Adrenal gland (tissue), 12 donors: ENCODE data around the gene PRKG1. TPM values are rescaled to one million over a fixed set of nuclear protein-coding genes. Genes with fewer than 3 reads are reported as not detected.

ENCODE experiments used
- DNase-seq, 7 donors: peaks; one replicate each; pipeline ENCODE4 v3.0.0-alpha.2; 2019 to 2020
- H3K27ac ChIP-seq, 5 donors: fragments of 200-600 bp; sonication (generic) in 4 of 5; 1 replicate in 3 of 5; 2 replicates in 2 of 5; pipeline versions ENCODE4 v1.5.1 to v1.8.0; 2016 to 2020; ENCODE audit warnings: mild to moderate bottlenecking in 1 of 5
- H3K27me3 ChIP-seq: fragments of 200-600 bp; 2 replicates; pipeline ENCODE4 v1.8.0; 2021
- H3K36me3 ChIP-seq, 2 donors: fragments of 200-600 bp; replicated peaks in 1 of 2; 1 replicate in 1 of 2; 2 replicates in 1 of 2; pipeline versions ENCODE4 v1.5.1 to v1.8.0; 2018 to 2022
- H3K4me1 ChIP-seq, 2 donors: fragments of 200-600 bp; replicated peaks in 1 of 2; 1 replicate in 1 of 2; 2 replicates in 1 of 2; pipeline versions ENCODE4 v1.5.1 to v1.8.0; 2018 to 2021
- H3K4me3 ChIP-seq, 4 donors: fragments of 200-600 bp; sonication (generic) in 3 of 4; one replicate each; pipeline ENCODE4 v1.5.1; 2016 to 2018
- H3K9me3 ChIP-seq, 3 donors: fragments of 200-600 bp; sonication (generic) in 1 of 3; replicated peaks in 1 of 3; 1 replicate in 2 of 3; 2 replicates in 1 of 3; pipeline versions ENCODE4 v1.5.1 to v1.8.0; 2016 to 2021
- POLR2A ChIP-seq, 2 donors: fragments of 450-650 bp; IDR thresholded peaks; one replicate each; pipeline ENCODE4 v1.6.1; 2017; ENCODE audit warnings: antibody characterized with exemption in 2 of 2, mild to moderate bottlenecking in 2 of 2, moderate library complexity in 1 of 2
- WGBS, 4 donors: extraction: QIAGEN DNeasy Blood & Tissue Kit in 2 of 4; methylation state at CpG; one replicate each; pipeline versions ENCODE4 v1.1.5 to v1.1.7; 2013 to 2017; 5-methylcytosine and 5-hydroxymethylcytosine counted together
- intact Hi-C, 2 donors: fragments of 100-400 bp; cut with DNase I; formaldehyde crosslinking; loops; one replicate each; pipeline versions ENCODE4 v1.14.1 to v1.15.0; 2022 to 2023
- polyA plus RNA-seq, 3 donors: library from polyadenylated mRNA; stranded (reverse); fragments of 200-250 nt in 2 of 3; fragments of 350-450 nt in 1 of 3; fragmentation: Illumina TruSeq in 1 of 3; extraction: RNeasy Lipid Tissue Mini Kit (QIAGEN cat#74804) in 1 of 3; gene quantifications; one replicate each; pipeline ENCODE4 v1.2.3, GENCODE V29; 2013 to 2014
- total RNA-seq, 9 donors: library from RNA; depleted of rRNA in 4 of 9; stranded (reverse); fragments of >200 nt in 4 of 9; fragments of 120-200 nt in 1 of 9; fragmentation: NEBNext Ultra II Directional in 1 of 9; extraction: Animal tissue kit (Norgen Biotek cat#: 25700) in 1 of 9; gene quantifications; one replicate each; pipeline versions ENCODE4 v1.1.0 to v1.2.4, GENCODE V29; 2013 to 2023
- TF ChIP-seq, protein P1 (sequence below), 6 experiments: fragments of 450-650 bp in 4 of 6; fragments of 200-600 bp in 2 of 6; sonication (generic) in 1 of 6; IDR thresholded peaks; 1 replicate in 5 of 6; 2 replicates in 1 of 6; pipeline versions ENCODE4 v1.5.1 to v1.8.0; 2016 to 2021; ENCODE audit warnings: antibody characterized with exemption in 6 of 6, mild to moderate bottlenecking in 2 of 6, moderate library complexity in 1 of 6
- donor health status: healthy with polysubstance abuse.
- donor health status: Bipolar disorder and iron deficiency.
- donor health status: DM: yes; HTN: yes; CAD: no.
- donor health status: DM: no; HTN: no; CAD: no.
- donor health status: DM: no; HTN: no; CAD: no.
- donor health status: DM: yes; HTN: yes; CAD: no.

The PRKG1 gene
- total and polyA plus RNA-seq, 12 donors, result 6.9 to 104 (median 29.7) TPM

DNA sequence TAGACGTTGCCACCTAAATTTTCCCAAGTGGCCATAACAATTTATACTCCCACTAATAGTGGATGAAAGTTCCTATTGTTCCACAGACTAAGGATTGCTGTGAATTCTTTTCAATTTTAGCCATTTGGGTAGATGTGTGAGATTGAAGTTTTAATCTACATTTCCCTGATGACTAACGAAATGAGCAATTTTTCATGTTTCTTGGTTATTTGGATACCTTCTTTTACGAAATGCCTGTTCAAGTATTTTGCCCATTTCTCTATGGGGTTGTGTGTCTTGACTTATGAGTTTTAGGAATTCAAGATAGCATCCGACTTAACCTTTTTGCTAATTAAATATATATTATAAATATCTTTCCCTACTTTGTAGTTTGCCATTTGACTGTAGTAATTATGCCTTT, 16.4 kb upstream of the PRKG1 start:
- no peaks in the 10 kb centered on the region for H3K36me3 ChIP-seq
- WGBS, 4 donors, result 79 to 87% (median 81%) methylated on average over 4 of the region's 4 CpGs
- TF ChIP-seq, protein P1, sequence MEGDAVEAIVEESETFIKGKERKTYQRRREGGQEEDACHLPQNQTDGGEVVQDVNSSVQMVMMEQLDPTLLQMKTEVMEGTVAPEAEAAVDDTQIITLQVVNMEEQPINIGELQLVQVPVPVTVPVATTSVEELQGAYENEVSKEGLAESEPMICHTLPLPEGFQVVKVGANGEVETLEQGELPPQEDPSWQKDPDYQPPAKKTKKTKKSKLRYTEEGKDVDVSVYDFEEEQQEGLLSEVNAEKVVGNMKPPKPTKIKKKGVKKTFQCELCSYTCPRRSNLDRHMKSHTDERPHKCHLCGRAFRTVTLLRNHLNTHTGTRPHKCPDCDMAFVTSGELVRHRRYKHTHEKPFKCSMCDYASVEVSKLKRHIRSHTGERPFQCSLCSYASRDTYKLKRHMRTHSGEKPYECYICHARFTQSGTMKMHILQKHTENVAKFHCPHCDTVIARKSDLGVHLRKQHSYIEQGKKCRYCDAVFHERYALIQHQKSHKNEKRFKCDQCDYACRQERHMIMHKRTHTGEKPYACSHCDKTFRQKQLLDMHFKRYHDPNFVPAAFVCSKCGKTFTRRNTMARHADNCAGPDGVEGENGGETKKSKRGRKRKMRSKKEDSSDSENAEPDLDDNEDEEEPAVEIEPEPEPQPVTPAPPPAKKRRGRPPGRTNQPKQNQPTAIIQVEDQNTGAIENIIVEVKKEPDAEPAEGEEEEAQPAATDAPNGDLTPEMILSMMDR (IDR thresholded peaks at IDR 0.05), result no peak
- TF ChIP-seq POLR2A (IDR thresholded peaks at IDR 0.05), result no peak
- no peak overlapping the region for H3K4me3 ChIP-seq
- H3K9me3 ChIP-seq, result no peaks in the 10 kb centered on the region
- H3K4me1 ChIP-seq, result no peaks in the 10 kb centered on the region
- intact Hi-C loops, result no loop called here
- DNase-seq, result no peak
- H3K27me3 ChIP-seq, result no peaks in the 10 kb centered on the region
- no peak overlapping the region for H3K27ac ChIP-seq

DNA sequence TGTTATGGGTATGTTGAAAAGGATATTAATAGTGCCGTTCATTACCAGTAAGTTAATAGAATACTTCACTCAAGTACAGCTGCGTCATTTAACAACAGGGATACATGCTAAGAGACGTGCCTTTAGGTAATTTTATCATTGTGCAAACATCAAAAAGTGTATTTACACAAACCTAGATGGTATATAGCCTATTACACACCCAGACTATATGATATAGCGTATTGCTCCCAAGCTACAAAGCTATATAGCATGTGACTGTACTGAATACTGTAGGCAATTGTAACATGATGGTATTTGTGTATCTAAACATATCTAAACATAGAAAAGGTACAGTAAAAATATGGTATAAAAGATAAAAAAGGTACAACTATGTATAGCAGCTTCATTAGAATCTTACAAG, 11.1 kb upstream of the PRKG1 start:
- TF ChIP-seq POLR2A (IDR thresholded peaks at IDR 0.05), result no peak
- TF ChIP-seq, protein P1 (IDR thresholded peaks at IDR 0.05), result no peak
- Histone ChIP-seq H3K4me1 (no peaks in the 10 kb centered on the region), H3K36me3 (no peaks in the 10 kb centered on the region), H3K9me3 (no peaks in the 10 kb centered on the region), H3K27me3 (no peaks in the 10 kb centered on the region), H3K4me3 (no peak overlapping the region), H3K27ac (no peak overlapping the region)
- intact Hi-C loops, result loop anchor here in 1 of 2 donors (10.0 kb wide), 2 partner anchors 362 to 1152 kb away; no protein-coding TSS in a partner anchor
- WGBS, 4 donors, result 73 to 84% (median 79%) methylated on average over 4 of the region's 4 CpGs
- no peak for DNase-seq

DNA sequence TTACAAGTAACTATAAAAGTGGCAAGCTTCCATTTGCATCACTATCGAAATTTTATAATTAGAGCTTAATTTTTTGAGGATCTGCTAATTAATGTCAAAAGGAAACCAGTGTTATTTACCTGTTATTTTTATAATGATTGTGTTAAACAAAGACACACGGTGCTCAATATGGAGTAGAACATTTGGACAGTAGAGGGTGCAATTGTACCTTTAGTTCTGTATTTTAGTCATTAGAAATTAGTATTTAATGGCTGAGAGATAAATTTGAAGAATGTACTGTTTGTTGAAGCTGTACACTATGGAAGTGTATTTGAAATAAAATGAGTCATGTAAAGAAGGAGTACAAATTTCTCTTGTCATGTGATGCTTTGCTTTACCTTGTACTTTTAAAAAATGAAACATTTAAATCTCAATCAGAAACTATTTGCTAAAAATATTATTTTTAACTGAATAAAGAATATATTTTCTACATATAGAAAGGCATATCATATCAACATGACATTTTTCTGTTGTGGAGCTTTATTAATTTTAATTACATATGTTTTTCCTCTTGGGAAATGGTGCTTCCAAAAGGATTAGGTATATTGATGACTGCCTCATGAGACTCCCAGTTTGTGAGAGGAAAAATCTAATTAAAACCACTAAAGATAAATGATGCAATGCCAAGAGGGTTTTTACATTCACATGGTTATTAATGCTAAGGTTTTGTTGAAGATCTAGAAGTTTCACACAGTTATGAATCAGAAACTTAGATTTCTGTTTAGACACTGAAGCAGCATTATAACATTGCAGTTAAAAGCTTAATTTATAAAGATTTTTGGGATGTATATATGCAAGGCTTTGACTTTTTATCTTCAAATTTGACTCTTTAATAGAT, 10.4 kb upstream of the PRKG1 start:
- intact Hi-C loops, result loop anchor here in 1 of 2 donors (10.0 kb wide), 2 partner anchors 361 to 1151 kb away; no protein-coding TSS in a partner anchor
- H3K4me1 ChIP-seq, result no peaks in the 10 kb centered on the region
- no peak for DNase-seq
- no peak overlapping the region for H3K27ac ChIP-seq
- H3K9me3 ChIP-seq, result no peaks in the 10 kb centered on the region
- no peak overlapping the region for H3K4me3 ChIP-seq
- TF ChIP-seq, protein P1 (IDR thresholded peaks at IDR 0.05), result peak; percentile 26 to 77 (median 62)
- no peak for TF ChIP-seq POLR2A (IDR thresholded peaks at IDR 0.05)
- 1 to 2% (median 1%) methylated on average over 2 of the region's 2 CpGs for WGBS, 4 donors
- H3K36me3 ChIP-seq, result no peaks in the 10 kb centered on the region
- no peaks in the 10 kb centered on the region for H3K27me3 ChIP-seq

DNA sequence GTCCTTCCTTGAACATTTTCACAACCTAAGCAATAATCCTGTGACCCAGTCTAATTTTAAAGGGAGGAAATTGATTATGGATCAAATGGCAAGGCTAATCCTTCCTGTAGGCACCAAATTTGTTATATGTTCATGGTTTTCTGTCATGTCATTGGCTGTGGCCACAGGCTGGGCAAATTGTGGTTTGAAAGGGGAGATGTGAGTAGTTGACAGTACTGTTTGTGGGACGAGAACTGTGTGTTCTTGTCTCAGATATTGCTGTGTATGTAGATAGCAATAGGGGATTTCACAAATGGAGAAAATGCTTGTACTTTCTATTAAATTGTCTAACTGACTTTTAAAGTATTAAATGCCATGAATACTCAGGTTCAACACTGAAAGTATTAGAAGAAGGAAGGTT, 8.1 kb upstream of the PRKG1 start:
- DNase-seq, result no peak
- Histone ChIP-seq H3K4me1 (no peaks in the 10 kb centered on the region), H3K36me3 (no peaks in the 10 kb centered on the region), H3K27ac (no peak overlapping the region), H3K9me3 (no peaks in the 10 kb centered on the region), H3K27me3 (no peaks in the 10 kb centered on the region), H3K4me3 (no peak overlapping the region)
- TF ChIP-seq, protein P1 (IDR thresholded peaks at IDR 0.05), result no peak
- no peak for TF ChIP-seq POLR2A (IDR thresholded peaks at IDR 0.05)
- 56 to 68% (median 60%) methylated on average over 1 of the region's 1 CpG for WGBS, 4 donors
- intact Hi-C loops, result loop anchor here in 1 of 2 donors (10.0 kb wide), 2 partner anchors 359 to 1149 kb away; no protein-coding TSS in a partner anchor
